AG09309 (cell line): ENCODE results near the gene MAP2K5.

Source experiments
- DNase-seq: peaks from one replicate; pipeline ENCODE4 v3.0.0-alpha.2; 2010; ENCODE audit warnings: low read depth
- H3K4me3 ChIP-seq: 2 replicates; pipeline ENCODE4 v1.5.1; 2011; ENCODE audit warnings: mild to moderate bottlenecking, low read depth, low read length, moderate library complexity; ENCODE audit not compliant: control insufficient read depth
- CTCF ChIP-seq: IDR thresholded peaks from 2 replicates; pipeline ENCODE4 v1.5.1; 2011; ENCODE audit warnings: mild to moderate bottlenecking, low read depth, low read length, inconsistent platforms; ENCODE audit not compliant: insufficient read depth, control insufficient read depth; ENCODE audit errors: missing control alignments

Gene MAP2K5

GRCh38 chr15:67505675-67506572 lies 36.6 kb upstream of the MAP2K5 start:
- no peak for DNase-seq
- no peak overlapping the region for H3K4me3 ChIP-seq
- TF ChIP-seq CTCF = no peak

DNA sequence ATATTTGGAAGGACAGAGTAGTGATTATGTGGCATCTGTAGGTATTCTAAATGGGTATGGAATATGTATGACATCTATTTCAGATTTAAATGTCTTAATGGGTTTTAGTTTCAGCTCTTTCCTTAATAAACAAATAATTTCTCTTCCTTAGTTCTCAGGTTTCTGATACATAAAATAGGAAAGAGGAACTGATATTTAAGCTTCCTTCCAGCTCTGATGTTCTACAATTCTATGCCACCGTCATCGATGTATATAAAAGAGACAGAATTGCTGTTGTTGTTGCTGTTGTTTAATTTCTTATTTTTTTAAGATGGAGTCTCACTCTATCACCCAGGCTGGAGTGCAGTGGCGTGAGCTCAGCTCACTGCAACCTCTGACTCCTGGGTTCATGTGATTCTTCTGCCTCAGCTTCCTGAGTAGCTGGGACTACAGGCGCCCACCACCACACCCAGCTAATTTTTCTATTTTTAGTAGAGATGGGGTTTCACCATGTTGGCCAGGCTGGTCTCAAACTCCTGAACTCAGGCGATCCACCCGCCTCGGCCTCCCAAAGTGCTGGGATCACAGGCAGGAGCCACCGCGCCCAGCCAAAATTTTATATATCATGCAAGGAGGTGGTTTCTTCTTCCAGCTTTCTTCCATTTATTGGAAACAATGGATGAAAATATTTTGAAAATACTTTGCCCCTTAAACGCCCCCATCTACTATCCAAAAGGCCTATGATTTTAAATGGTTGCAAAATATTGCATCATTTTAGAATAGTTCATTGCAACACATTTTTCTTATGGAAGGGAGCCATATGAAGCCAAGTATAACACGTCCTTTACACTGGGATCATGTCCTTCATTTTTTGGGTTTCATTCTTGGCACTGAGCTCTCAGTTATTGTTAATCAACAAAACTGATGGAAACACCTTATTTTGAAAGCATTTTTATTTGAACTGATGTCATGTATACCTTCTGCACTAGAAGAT lies 35.4 kb upstream of the MAP2K5 start:
- DNase-seq = no peak
- no peak for TF ChIP-seq CTCF
- H3K4me3 ChIP-seq = no peak overlapping the region

DNA sequence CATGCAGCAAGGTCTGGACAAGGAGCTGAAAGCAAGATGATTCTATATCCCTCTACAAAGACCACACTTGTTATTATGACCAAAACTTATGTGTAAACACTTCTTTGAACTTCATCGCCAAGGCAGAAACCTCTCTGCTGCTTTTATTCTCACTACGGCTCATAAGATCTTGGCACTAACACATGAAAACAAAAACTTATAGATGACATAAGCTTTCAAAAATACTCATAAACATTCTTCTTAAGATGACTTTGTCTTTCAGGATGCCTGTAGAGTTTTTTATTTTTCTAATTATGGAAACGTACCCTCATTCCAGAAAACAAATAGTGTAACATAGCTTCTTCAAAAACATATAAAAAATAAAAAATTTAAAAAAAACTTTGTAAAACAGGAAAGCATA lies 34.1 kb upstream of the MAP2K5 start:
- DNase-seq = no peak
- no peak for TF ChIP-seq CTCF
- no peak overlapping the region for H3K4me3 ChIP-seq

GRCh38 chr15:67509918-67510317 lies 32.6 kb upstream of the MAP2K5 start:
- H3K4me3 ChIP-seq = no peak overlapping the region
- no peak for DNase-seq
- no peak for TF ChIP-seq CTCF

- H3K4me3 ChIP-seq = no peak overlapping the region
- no peak for TF ChIP-seq CTCF
- no peak for DNase-seq
Observed at GRCh38 chr15:67510597-67511190, 31.8 kb upstream of the MAP2K5 start.

- no peak overlapping the region for H3K4me3 ChIP-seq
- DNase-seq = no peak
- no peak for TF ChIP-seq CTCF
Observed at GRCh38 chr15:67511606-67512005, 30.9 kb upstream of the MAP2K5 start.
